Measurements from ENCODE around the gene ACTN1. TPM values are rescaled to one million over a fixed set of nuclear protein-coding genes. Genes with fewer than 3 reads are reported as not detected.

Gene ACTN1
- polyA plus RNA-seq, 1 of the 3 experiments (the other 2 are of a cell fraction): 319 TPM

- H3K27ac ChIP-seq (ENCODE audit: low read depth in 2 of 2, low read length in 1 of 2): peak overlapping the region in 1 of 2 experiments; percentile 91; a peak in 2 of 4 replicates
- no peak overlapping the region for H3K4me2 ChIP-seq
- no peaks in the 10 kb centered on the region for H3K27me3 ChIP-seq (ENCODE audit: insufficient read depth)
- peaks cover 98% of the 10 kb centered on the region for H4K20me1 ChIP-seq (ENCODE audit: insufficient read depth)
- no peaks in the 10 kb centered on the region for H3K9me3 ChIP-seq
- H3K36me3 ChIP-seq (replicated peaks in 1 of 2; ENCODE audit: control insufficient read depth in 1 of 2, insufficient read depth in 2 of 2, low read length in 1 of 2): peaks cover 8 to 33% of the 10 kb centered on the region in 2 experiments
- TF ChIP-seq FOSL2 (IDR thresholded peaks at IDR 0.05; ENCODE audit: borderline replicate concordance, low read depth) (no peak), TCF12 (IDR thresholded peaks at IDR 0.05) (no peak)
- WGBS (ENCODE audit: low lambda C conversion rate): 82% methylated on average over 5 of the region's 5 CpGs
- ChIA-PET POLR2A (no interaction called here), CTCF (interaction anchor here (0.6 to 2.1 kb wide), 7 partner anchors 11 to 764 kb away, joined by 3 to 7 read pairs (median 5); no protein-coding TSS in a partner anchor)
- H3K79me2 ChIP-seq (ENCODE audit: insufficient read depth): peaks cover 100% of the 10 kb centered on the region
- H3K9me2 ChIP-seq: no peaks in the 10 kb centered on the region
- H2AFZ ChIP-seq (ENCODE audit: low read depth): no peak overlapping the region
- no peak overlapping the region for H3K9ac ChIP-seq
- no peak overlapping the region for H3K4me3 ChIP-seq (ENCODE audit: low read depth in 2 of 2, low read length in 1 of 2)
- peaks cover 69 to 78% of the 10 kb centered on the region in 2 experiments for H3K4me1 ChIP-seq (ENCODE audit: control insufficient read depth in 1 of 2, insufficient read depth in 2 of 2, low read depth in 1 of 2, low read length in 1 of 2)
- DNase-seq: no peak
- H3F3A ChIP-seq (replicated peaks; ENCODE audit: insufficient read depth): peaks cover 52% of the 10 kb centered on the region
Observed at GRCh38 chr14:68955851-68956179, 23.3 kb downstream of the ACTN1 start.

GRCh38 chr14:68955164-68955850 is 23.8 kb downstream of the ACTN1 start:
- Histone ChIP-seq H3K27ac (ENCODE audit: low read depth in 2 of 2, low read length in 1 of 2) (peak overlapping the region; percentile 48 to 91; a peak in 2 of 4 replicates), H3F3A (replicated peaks; ENCODE audit: insufficient read depth) (peaks cover 53% of the 10 kb centered on the region), H3K4me2 (no peak overlapping the region), H3K9ac (no peak overlapping the region), H3K9me3 (no peaks in the 10 kb centered on the region), H3K27me3 (ENCODE audit: insufficient read depth) (no peaks in the 10 kb centered on the region), H3K4me1 (ENCODE audit: control insufficient read depth in 1 of 2, insufficient read depth in 2 of 2, low read depth in 1 of 2, low read length in 1 of 2) (peaks cover 72 to 79% of the 10 kb centered on the region in 2 experiments), H3K79me2 (ENCODE audit: insufficient read depth) (peaks cover 100% of the 10 kb centered on the region), H4K20me1 (ENCODE audit: insufficient read depth) (peaks cover 97% of the 10 kb centered on the region), H3K4me3 (ENCODE audit: low read depth in 2 of 2, low read length in 1 of 2) (no peak overlapping the region), H3K36me3 (replicated peaks in 1 of 2; ENCODE audit: control insufficient read depth in 1 of 2, insufficient read depth in 2 of 2, low read length in 1 of 2) (peaks cover 8 to 30% of the 10 kb centered on the region in 2 experiments), H3K9me2 (no peaks in the 10 kb centered on the region), H2AFZ (ENCODE audit: low read depth) (no peak overlapping the region)
- DNase-seq: no peak
- ChIA-PET CTCF (interaction anchor here (1.2 to 1.8 kb wide), 6 partner anchors 11 to 152 kb away, joined by 4 to 7 read pairs (median 5); no protein-coding TSS in a partner anchor), POLR2A (no interaction called here)
- TF ChIP-seq FOSL2 (IDR thresholded peaks at IDR 0.05; ENCODE audit: borderline replicate concordance, low read depth) (no peak), GATA2 (CRISPR knock-in tag; IDR thresholded peaks at IDR 0.05) (no peak), MEF2A (IDR thresholded peaks at IDR 0.05; ENCODE audit: borderline replicate concordance, low read depth) (no peak), EP300 (IDR thresholded peaks at IDR 0.05; ENCODE audit: borderline replicate concordance in 1 of 2, low read depth in 1 of 2, low read length in 1 of 2) (no peak), CTCF (IDR thresholded peaks at IDR 0.05) (no peak), USF1 (IDR thresholded peaks at IDR 0.05; ENCODE audit: borderline replicate concordance, low read depth) (no peak), RCOR1 (IDR thresholded peaks at IDR 0.05; ENCODE audit: low read length) (no peak), ZBTB33 (IDR thresholded peaks at IDR 0.05; ENCODE audit: borderline replicate concordance, low read depth) (no peak), ELF1 (IDR thresholded peaks at IDR 0.05) (no peak), GABPA (IDR thresholded peaks at IDR 0.05; ENCODE audit: low read depth) (no peak), YY1 (IDR thresholded peaks at IDR 0.05; ENCODE audit: low read depth) (no peak)
- 97% methylated on average over 10 of the region's 10 CpGs for WGBS (ENCODE audit: low lambda C conversion rate)
